Measurements from ENCODE around the gene SP140.

DNA sequence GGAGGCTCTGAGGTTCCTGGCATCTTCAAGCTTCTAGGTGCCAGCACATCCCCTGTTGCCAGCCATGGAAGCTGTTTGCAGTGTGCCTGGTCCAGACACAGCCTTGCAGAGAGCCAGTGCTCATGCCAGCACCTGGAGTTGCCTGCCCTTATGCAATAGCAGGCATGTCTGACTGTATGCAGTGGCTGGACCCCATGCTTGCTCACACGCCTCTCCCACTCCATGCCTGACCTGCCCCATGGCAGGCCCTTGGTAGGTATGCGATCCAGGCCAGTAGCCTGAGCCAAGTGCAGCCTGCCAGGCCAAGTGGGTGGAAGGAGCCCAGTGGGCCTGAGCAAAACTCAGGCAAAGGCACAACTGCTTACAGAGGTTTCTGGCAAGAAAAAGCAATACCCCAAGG, 81.9 kb downstream of the SP140 start:
- TF ChIP-seq POLR2AphosphoS5 (IDR thresholded peaks at IDR 0.05) (no peak), POLR2A (IDR thresholded peaks at IDR 0.05; ENCODE audit: low read depth) (no peak), EP300 (IDR thresholded peaks at IDR 0.05) (no peak)
- TF ChIP-seq, protein P1, sequence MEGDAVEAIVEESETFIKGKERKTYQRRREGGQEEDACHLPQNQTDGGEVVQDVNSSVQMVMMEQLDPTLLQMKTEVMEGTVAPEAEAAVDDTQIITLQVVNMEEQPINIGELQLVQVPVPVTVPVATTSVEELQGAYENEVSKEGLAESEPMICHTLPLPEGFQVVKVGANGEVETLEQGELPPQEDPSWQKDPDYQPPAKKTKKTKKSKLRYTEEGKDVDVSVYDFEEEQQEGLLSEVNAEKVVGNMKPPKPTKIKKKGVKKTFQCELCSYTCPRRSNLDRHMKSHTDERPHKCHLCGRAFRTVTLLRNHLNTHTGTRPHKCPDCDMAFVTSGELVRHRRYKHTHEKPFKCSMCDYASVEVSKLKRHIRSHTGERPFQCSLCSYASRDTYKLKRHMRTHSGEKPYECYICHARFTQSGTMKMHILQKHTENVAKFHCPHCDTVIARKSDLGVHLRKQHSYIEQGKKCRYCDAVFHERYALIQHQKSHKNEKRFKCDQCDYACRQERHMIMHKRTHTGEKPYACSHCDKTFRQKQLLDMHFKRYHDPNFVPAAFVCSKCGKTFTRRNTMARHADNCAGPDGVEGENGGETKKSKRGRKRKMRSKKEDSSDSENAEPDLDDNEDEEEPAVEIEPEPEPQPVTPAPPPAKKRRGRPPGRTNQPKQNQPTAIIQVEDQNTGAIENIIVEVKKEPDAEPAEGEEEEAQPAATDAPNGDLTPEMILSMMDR (IDR thresholded peaks at IDR 0.05) = no peak

Measured in esophagus muscularis mucosa (tissue), 4 donors.